IMR-90 (cell line): ENCODE measurements around the gene ROBO2. TPM values are rescaled to one million over a fixed set of nuclear protein-coding genes. Genes with fewer than 3 reads are reported as not detected.

Experiments used
- ATAC-seq: fragments of 200-7000 bp; cut with Tn5 transposase; 2 replicates; pipeline ENCODE4 v1.9.1; 2020; ENCODE audit warnings: low read depth, mild to moderate bottlenecking, moderate library complexity
- BruUV-seq: library from RNA; stranded (reverse); fragments of 400-500 nt; replicated peaks from 2 replicates; lab custom pipeline; 2021; lab: Mats Ljungman, UMichigan
- CTCF ChIA-PET: fragments of 300-600 bp; formaldehyde crosslinking; extraction: SDS; loops from one replicate; lab custom pipeline; 2021; ENCODE audit warnings: antibody characterized with exemption; lab: Yijun Ruan, JAX
- POLR2A ChIA-PET: fragments of 300-600 bp; sonication (Branson Sonifier 250); formaldehyde crosslinking; loops from one replicate; lab custom pipeline; 2022; ENCODE audit warnings: antibody characterized with exemption; ENCODE audit not compliant: unreplicated experiment; lab: Charles Lee
- DNase-seq: peaks from one replicate; pipeline ENCODE4 v3.0.0; 2013
- H2AFZ ChIP-seq: replicated peaks from 2 replicates; pipeline ENCODE3; 2013; ENCODE audit warnings: low read length, mild to moderate bottlenecking; ENCODE audit not compliant: poor library complexity
- H2AK5ac ChIP-seq: 2 replicates; pipeline ENCODE4 v1.6.1; 2013; ENCODE audit warnings: low read depth, low read length, inconsistent platforms
- H2AK9ac ChIP-seq: replicated peaks from 2 replicates; pipeline ENCODE3; 2013; ENCODE audit warnings: mild to moderate bottlenecking, low read depth, low read length, moderate library complexity; ENCODE audit not compliant: poor library complexity
- H2BK120ac ChIP-seq: 2 replicates; pipeline ENCODE4 v1.6.1; 2013; ENCODE audit warnings: low read depth, low read length, inconsistent platforms
- H2BK15ac ChIP-seq: 3 replicates; pipeline ENCODE4 v1.6.1; 2013; ENCODE audit warnings: low read depth, low read length, inconsistent platforms
- H2BK20ac ChIP-seq: 2 replicates; pipeline ENCODE4 v1.6.1; 2013; ENCODE audit warnings: low read depth, mild to moderate bottlenecking, inconsistent platforms, low read length, moderate library complexity
- H2BK5ac ChIP-seq: 2 replicates; pipeline ENCODE4 v1.6.1; 2013; ENCODE audit warnings: mild to moderate bottlenecking, low read depth, low read length, inconsistent platforms; ENCODE audit not compliant: poor library complexity, severe bottlenecking
- H3K14ac ChIP-seq: replicated peaks from 2 replicates; pipeline ENCODE4 v1.6.1; 2013; ENCODE audit warnings: low read depth, low read length, inconsistent platforms
- H3K18ac ChIP-seq: 2 replicates; pipeline ENCODE4 v1.6.1; 2013; ENCODE audit warnings: low read depth, low read length, control low read depth
- H3K23ac ChIP-seq: 2 replicates; pipeline ENCODE4 v1.6.1; 2013; ENCODE audit warnings: low read depth, low read length, inconsistent platforms
- H3K27ac ChIP-seq: 2 replicates; pipeline ENCODE4 v1.5.1; 2013; ENCODE audit warnings: mild to moderate bottlenecking, control low read depth, low read length; ENCODE audit not compliant: insufficient read depth
- H3K27me3 ChIP-seq: 2 replicates; pipeline ENCODE4 v1.6.1; 2013; ENCODE audit warnings: low read length; ENCODE audit not compliant: control insufficient read depth, insufficient read depth
- H3K36me3 ChIP-seq: 2 replicates; pipeline ENCODE4 v1.6.1; 2013; ENCODE audit warnings: low read length, mixed read lengths; ENCODE audit not compliant: control insufficient read depth, insufficient read depth
- H3K4ac ChIP-seq: 2 replicates; pipeline ENCODE4 v1.6.1; 2013; ENCODE audit warnings: low read depth, low read length, inconsistent platforms
- H3K4me1 ChIP-seq: 2 replicates; pipeline ENCODE4 v1.6.1; 2013; ENCODE audit warnings: low read length, mixed read lengths; ENCODE audit not compliant: control insufficient read depth, insufficient read depth
- H3K4me2 ChIP-seq: 2 replicates; pipeline ENCODE4 v1.6.1; 2013; ENCODE audit warnings: low read depth, mild to moderate bottlenecking, control low read depth, low read length, moderate library complexity
- H3K4me3 ChIP-seq: 2 replicates; pipeline ENCODE4 v1.5.1; 2013; ENCODE audit warnings: low read depth, mild to moderate bottlenecking, control low read depth, low read length, moderate library complexity; ENCODE audit not compliant: insufficient read depth
- H3K56ac ChIP-seq: 2 replicates; pipeline ENCODE4 v1.6.1; 2013; ENCODE audit warnings: low read length, inconsistent platforms; ENCODE audit not compliant: insufficient read depth; ENCODE audit errors: extremely low read depth
- H3K79me1 ChIP-seq, 2 experiments: 2 replicates each; pipeline ENCODE4 v1.6.1; 2013; ENCODE audit warnings: low read length in 2 of 2, inconsistent platforms in 1 of 2, low read depth in 1 of 2
- H3K9ac ChIP-seq: 2 replicates; pipeline ENCODE4 v1.6.1; 2013; ENCODE audit warnings: low read depth, low read length, control low read depth
- H3K9me1 ChIP-seq: 2 replicates; pipeline ENCODE4 v1.6.1; 2013; ENCODE audit warnings: low read length, inconsistent platforms; ENCODE audit not compliant: insufficient read depth
- H3K9me3 ChIP-seq: 2 replicates; pipeline ENCODE4 v1.6.1; 2013; ENCODE audit warnings: low read length; ENCODE audit not compliant: control insufficient read depth, insufficient read depth
- H4K20me1 ChIP-seq: 2 replicates; pipeline ENCODE4 v1.6.1; 2013; ENCODE audit warnings: low read length, inconsistent platforms; ENCODE audit not compliant: insufficient read depth
- H4K5ac ChIP-seq: 2 replicates; pipeline ENCODE4 v1.6.1; 2013; ENCODE audit warnings: mild to moderate bottlenecking, low read depth, low read length, control low read depth
- H4K8ac ChIP-seq, 2 experiments: 2 replicates each; pipeline ENCODE4 v1.6.1; 2013; ENCODE audit warnings: low read depth in 2 of 2, low read length in 2 of 2, control low read depth in 1 of 2, inconsistent platforms in 1 of 2
- H4K91ac ChIP-seq: 2 replicates; pipeline ENCODE4 v1.6.1; 2013; ENCODE audit warnings: low read depth, low read length, inconsistent platforms; ENCODE audit not compliant: insufficient read depth
- BHLHE40 ChIP-seq: fragments of 150-350 bp; IDR thresholded peaks from 2 replicates; pipeline ENCODE4 v1.6.1; 2016; ENCODE audit warnings: mild to moderate bottlenecking, low read depth, low read length
- CHD1 ChIP-seq: IDR thresholded peaks from 2 replicates; pipeline ENCODE4 v1.6.1; 2012; ENCODE audit warnings: low read depth, low read length, improper control_type of control experiment
- ELK1 ChIP-seq: fragments of 150-350 bp; IDR thresholded peaks from 2 replicates; pipeline ENCODE4 v1.6.1; 2016; ENCODE audit warnings: low read depth, mild to moderate bottlenecking, low read length, moderate library complexity, borderline replicate concordance
- FOS ChIP-seq: fragments of 150-350 bp; IDR thresholded peaks from 2 replicates; pipeline ENCODE4 v1.6.1; 2016; ENCODE audit warnings: low read depth, low read length
- POLR2A ChIP-seq: IDR thresholded peaks from 2 replicates; pipeline ENCODE4 v1.6.1; 2012; ENCODE audit warnings: mild to moderate bottlenecking, low read depth, low read length
- RAD21 ChIP-seq: IDR thresholded peaks from 2 replicates; pipeline ENCODE4 v1.6.1; 2012; ENCODE audit warnings: low read length, improper control_type of control experiment
- RCOR1 ChIP-seq: IDR thresholded peaks from 2 replicates; pipeline ENCODE4 v1.6.1; 2012; ENCODE audit warnings: mild to moderate bottlenecking, low read length, improper control_type of control experiment; ENCODE audit not compliant: insufficient replicate concordance
- RFX5 ChIP-seq: IDR thresholded peaks from 2 replicates; pipeline ENCODE4 v1.8.0; 2012; ENCODE audit warnings: low read depth, mild to moderate bottlenecking, low read length, moderate library complexity
- SMC3 ChIP-seq: fragments of 150-350 bp; IDR thresholded peaks from 2 replicates; pipeline ENCODE4 v1.6.1; 2016; ENCODE audit warnings: low read depth, mild to moderate bottlenecking, antibody characterized with exemption, low read length, moderate library complexity
- WGBS, 2 experiments: methylation state at CpG; one replicate each; pipeline versions ENCODE4 v1.1.5 to v1.1.7; 2013; ENCODE audit warnings: missing lambda C conversion rate in 2 of 2; ENCODE audit not compliant: insufficient read length in 1 of 2; ENCODE audit errors: extremely low coverage in 2 of 2; 5-methylcytosine and 5-hydroxymethylcytosine counted together
- dilution Hi-C: fragments of 300-500 bp; cut with HindIII; formaldehyde crosslinking; loops from one replicate; pipeline ENCODE4 v1.14.3; 2018; ENCODE audit warnings: low sequenced_read_pairs; ENCODE audit not compliant: unreplicated experiment
- in situ Hi-C: fragments of 300-500 bp; cut with MboI; formaldehyde crosslinking; loops from 3 replicates; pipeline ENCODE4 v1.14.3; 2019; ENCODE audit warnings: low sequenced_read_pairs, inconsistent platforms, mixed read lengths
- intact Hi-C: fragments of 100-400 bp; cut with micrococcal nuclease; formaldehyde crosslinking; loops from 2 replicates; pipeline ENCODE4 v1.10.0; 2022
- polyA plus RNA-seq, 3 experiments: library from polyadenylated mRNA; depleted of rRNA; stranded (reverse); fragments of >200 nt; gene quantifications; 2 replicates each; pipeline ENCODE4 v1.2.3, GENCODE V29; 2012; ENCODE audit warnings: low replicate concordance in 1 of 3
- total RNA-seq: library from RNA; depleted of rRNA; stranded (reverse); fragments of >200 nt; gene quantifications from 2 replicates; pipeline ENCODE4 v1.2.3, GENCODE V29; 2012

Gene ROBO2
- total and polyA plus RNA-seq, 2 of the 4 experiments (the other 2 are of a cell fraction), result 9.3 to 14.5 TPM

DNA sequence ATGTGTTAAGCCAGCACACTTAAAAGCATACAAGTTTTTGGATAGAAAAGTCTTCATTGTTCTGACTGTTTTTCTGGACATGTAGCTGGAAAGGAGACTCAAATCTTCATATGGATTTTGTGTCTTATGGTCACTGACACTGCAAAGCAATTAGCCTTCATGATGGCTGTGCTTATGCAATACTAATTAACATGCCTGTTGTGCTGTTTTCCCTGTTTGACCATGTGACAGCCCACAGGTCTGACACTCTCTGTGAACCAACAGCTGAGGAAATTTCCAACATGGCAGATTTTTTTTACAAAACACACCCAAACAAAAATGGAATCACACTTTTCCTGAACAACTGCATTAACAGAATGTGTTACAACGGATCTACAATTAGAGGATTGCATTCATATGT is 248.4 kb downstream of the ROBO2 start:
- Histone ChIP-seq H3K14ac (no peak overlapping the region), H4K91ac (peak overlapping the region; percentile 56; the same call in 1 of the 2 replicates), H4K8ac (0 out of 4 replicates have a peak overlapping the region, but pooled peaks of 1 of the 2 experiments have one; percentile 53), H2BK5ac (no peak overlapping the region), H3K4ac (peak overlapping the region; percentile 37), H4K20me1 (0 out of 2 replicates have a peak, but pooled peaks cover 3% of the 10 kb centered on the region), H3K9me3 (no peaks in the 10 kb centered on the region), H3K4me3 (no peak overlapping the region), H4K5ac (no peak overlapping the region), H2BK20ac (peak overlapping the region; percentile 48), H3K23ac (no peak overlapping the region; the same call in 1 of the 2 replicates), H3K4me1 (peaks cover 2% of the 10 kb centered on the region; the same call in 1 of the 2 replicates), H2BK120ac (peak overlapping the region; percentile 28), H2AK9ac (no peak overlapping the region), H3K18ac (peak overlapping the region; percentile 72; the same call in 1 of the 2 replicates), H3K56ac (no peak overlapping the region), H3K79me1 (no peaks in the 10 kb centered on the region), H2BK15ac (no peak overlapping the region; the same call in 1 of the 3 replicates), H3K4me2 (no peak overlapping the region), H3K36me3 (no peaks in the 10 kb centered on the region), H3K9ac (no peak overlapping the region), H3K27ac (no peak overlapping the region), H3K27me3 (no peaks in the 10 kb centered on the region), H2AFZ (no peak overlapping the region), H2AK5ac (no peak overlapping the region), H3K9me1 (no peaks in the 10 kb centered on the region)
- whole genome bisulfite sequencing, 2 experiments, result no CpG with 5 or more reads among the region's 1 CpG
- in situ Hi-C loops, result no loop called here
- POLR2A ChIA-PET, result no interaction called here
- TF ChIP-seq RCOR1, result no peak
- TF ChIP-seq SMC3, result no peak
- no peak for TF ChIP-seq POLR2A
- TF ChIP-seq RAD21, result no peak
- no peak for TF ChIP-seq FOS
- TF ChIP-seq CHD1, result no peak
- TF ChIP-seq BHLHE40, result no peak
- TF ChIP-seq RFX5, result no peak
- TF ChIP-seq ELK1, result no peak
- ATAC-seq (no peak), DNase-seq (no peak)
- CTCF ChIA-PET, result no interaction called here
- BruUV-seq, result no TSS peak
- dilution Hi-C loops, result no loop called here
- intact Hi-C loops, result loop anchor here (10.0 kb wide), 1 partner anchor 454 kb away; no protein-coding TSS in a partner anchor
